Inflammatory macrophage (primary cell): ENCODE data around the gene TBL1XR1.
"Not testable (repeated sequence)": the region's sequence is repeated elsewhere in the genome, so short reads cannot be mapped to it uniquely, and the experiment has no call there.

Experiments used
- DNase-seq, 2 donors: peaks; one replicate each; pipeline ENCODE4 v3.0.0-alpha.2; 2020 to 2022

TBL1XR1 gene

DNA sequence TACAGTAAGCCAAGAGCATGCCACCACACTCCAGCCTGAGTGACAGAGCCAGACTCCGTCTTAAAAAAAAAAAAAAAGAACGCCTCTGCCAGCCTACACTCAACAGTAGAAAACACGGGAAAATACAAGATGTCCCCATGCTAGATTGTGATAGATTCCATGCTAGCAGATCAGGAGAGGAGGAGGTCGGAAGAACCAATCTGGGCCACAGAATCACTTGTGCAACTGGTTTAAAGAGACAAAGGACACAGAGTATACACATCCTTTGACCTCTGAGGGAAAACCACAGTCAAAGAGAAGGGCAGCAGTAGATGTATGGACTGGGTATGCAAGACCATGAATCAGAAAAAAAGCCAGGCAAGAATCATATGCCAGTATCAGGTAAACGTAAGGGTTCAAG, 15.9 kb downstream of the TBL1XR1 start:
- DNase-seq: no peak

DNA sequence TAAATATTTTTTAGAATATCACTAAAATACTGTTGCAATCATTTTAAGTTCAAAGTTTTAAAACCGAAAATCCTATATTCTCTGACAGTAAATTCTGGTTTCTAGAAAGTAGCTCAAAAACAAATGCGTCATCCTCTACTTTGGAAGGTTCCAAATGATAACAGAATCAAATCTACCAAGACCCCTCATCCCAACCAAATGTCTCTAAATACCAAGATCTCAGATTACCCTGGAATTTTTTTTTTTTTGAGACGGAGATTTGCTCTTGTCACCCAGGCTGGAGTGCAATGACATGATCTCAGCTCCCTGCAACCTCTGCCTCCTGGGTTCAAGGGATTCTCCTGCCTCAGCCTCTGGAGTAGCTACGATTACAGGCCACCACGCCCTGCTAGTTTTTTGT, 16.8 kb downstream of the TBL1XR1 start:
- no peak for DNase-seq

DNA sequence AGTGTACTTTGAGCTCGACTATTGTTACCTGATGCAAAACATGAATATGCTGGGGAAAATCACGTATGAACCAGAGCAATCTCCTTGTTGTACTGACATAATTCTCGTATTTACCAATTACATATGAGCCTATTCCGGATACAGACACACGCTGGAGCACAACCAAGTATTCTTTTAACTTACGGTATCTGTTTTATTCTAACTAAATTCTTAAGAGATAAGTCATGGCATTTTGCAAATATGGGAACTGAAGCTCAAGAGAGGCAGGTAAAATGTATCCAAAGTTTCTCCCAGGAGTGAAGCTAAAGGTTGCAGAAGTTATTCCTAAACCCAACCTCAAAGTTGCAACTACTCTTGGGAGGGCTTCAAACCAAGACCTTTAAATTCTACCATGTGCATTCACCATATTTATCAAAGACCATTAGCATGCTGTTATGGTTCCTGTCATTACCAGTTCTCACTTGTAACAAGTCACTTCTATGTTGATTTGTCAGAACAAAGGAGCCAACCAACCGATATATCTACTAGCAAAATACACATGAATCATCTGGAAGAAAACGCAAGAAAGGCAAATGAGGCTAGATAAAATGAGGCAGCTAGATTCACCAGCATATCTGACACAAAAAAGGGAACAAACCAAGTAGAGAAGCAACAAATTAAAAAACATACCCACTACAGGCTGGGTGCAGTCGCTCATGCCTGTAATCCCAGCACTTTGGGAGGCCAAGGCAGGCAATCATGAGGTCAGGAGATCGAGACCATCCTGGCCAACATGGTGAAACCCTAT, 17.8 kb downstream of the TBL1XR1 start:
- DNase-seq: no peak

DNA sequence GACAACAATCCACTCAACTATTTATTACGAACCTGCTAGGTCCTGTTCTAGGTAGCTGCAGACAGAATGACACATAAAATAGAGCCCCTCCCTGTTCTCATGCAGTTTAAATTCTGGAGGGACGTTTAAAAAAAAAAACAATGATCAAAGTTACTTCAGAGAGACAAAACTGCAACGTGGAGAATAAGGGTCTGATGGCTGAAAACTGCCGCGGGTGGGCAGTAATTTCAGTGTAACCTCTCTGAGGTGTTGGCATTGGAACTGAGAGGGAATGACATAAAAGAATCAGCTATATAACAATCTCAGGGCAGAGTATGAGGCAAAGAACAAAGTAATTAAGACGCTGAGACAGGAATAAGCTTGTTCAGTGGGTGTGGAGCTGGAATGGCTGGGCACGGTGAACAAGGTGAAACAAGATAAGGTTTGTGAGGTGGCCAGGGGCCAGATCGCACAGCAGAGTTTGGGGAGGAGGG, 19.5 kb downstream of the TBL1XR1 start:
- DNase-seq: no peak

DNA sequence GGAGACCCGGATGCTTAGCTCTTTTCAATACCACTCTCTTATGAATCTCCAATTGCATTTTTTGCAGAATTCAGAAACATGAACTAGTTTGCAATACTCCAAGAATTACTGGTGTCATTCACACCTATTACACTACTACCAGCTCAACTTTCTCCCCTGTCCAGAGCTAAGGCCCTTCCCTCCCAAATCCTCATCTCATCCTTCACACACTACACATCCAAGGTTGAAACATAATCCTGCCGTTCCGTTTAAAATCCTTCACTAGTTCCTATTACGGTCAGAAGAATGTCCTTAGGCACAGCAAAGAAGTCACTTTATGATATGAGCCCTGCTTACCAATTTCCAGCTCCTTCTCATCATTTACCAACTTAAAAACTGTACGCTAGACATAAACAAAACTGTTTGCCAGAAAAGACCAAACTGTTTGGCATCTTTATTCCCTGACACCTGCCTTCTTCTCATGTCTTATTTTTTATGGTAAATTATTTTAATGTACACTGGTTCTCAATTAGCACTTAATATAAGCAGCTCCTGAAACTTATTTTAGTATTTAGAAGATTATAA, 22.6 kb downstream of the TBL1XR1 start:
- no peak for DNase-seq

DNA sequence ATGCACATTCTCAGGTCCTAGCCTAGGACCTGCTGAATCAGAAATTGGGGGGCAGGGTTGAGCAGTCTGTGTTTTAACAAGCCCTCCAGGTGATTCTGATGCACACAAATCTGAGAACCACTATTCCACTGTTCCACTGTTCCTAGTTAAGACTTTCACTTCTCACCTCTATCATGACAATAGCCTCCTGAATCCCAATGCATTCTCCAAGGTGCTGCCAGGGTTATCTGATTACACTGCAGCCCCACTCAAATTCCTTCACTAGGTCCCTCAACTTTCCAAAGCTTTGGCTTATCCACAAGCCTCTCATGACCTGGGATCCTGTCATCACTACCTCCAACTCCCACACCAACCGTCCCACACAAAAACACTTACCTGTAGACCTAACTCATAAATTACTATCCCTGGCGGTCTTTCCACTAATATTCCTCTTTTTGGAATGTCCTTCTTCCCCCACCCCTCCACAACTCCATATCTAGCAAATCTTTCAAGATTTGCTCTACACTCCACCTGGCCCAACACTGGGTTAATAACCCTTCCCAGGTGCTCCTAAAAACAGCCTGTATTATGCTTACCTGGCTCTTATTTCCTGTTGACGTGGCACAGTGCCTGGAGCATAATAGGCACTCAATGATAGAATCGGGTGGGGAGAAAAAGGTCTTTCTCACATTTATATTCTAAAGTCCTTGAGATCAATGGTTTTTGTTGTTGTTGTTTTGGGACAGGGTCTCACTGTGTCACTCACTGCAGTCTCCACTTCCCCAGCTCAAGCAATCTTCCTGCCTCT, 27.2 kb downstream of the TBL1XR1 start:
- DNase-seq: no peak

DNA sequence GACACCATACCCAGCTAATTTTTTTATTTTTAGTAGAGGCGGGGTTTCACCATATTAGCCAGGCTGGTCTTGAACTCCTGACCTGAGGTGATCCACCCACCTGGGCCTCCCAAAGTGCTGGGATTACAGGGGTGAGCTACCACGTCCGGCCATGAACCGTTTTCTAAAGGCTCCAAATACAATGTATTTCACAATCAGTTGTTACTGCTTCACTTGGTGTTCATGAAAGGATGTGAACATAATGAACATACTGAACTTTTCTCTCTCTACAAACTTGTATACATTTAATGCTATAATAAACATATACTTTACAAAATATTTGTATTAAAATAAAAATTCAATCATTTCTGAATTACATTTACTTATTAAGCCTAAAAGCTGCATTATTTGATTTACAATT, 28.9 kb downstream of the TBL1XR1 start:
- DNase-seq: no peak

DNA sequence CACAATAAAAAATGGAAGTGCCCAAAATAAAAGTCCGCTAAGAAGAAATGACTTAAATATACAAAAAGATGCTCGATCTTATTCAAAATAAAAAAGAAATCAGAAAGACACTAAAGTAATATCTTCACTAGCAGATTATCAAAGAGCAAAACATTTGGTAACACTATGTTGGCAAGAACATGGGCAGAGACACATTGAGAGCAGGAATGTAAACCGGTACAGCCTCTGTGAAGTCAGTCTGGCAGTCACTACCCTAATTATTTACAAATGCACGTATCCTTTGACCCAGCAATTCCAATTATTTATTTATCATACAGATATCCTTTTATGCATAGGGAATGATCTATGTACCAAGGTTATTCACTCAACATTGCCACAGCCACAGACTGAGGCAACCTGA, 34.5 kb downstream of the TBL1XR1 start:
- DNase-seq: no peak

DNA sequence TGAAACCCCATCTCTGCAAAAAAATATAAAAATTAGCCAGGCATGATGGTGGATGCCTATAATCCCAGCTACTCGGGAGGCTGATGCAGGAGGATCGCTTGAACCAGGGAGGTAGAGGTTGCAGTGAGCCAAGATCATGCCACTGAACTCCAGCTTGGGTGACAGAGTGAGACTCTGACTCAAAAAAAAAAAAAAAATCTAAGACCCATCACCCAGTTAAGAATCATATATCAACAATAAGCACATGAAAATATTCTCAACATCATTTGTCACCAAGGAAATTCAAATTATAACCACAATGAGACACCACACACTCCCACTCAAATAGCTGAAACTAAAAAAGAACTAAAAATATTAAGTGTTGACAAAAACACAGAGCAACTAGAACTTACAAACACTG, 35.7 kb downstream of the TBL1XR1 start:
- DNase-seq: not testable (repeated sequence)

DNA sequence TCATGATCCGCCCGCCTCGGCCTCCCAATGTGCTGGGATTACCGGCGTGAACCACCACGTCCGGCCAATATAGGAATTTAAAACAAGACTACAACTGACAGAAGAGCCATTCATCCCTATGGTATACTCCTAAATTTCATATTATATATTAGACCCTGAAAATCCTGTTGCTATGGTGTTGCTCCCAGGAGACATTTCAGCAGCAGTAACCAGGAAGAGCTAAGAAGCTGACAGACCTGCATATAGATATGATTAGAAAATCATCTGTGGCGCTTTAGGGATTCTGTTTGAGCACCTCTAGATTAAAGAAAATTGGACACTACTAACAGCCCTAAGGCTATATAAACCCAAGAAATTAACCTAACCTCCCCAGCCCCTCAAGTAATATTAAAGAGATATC, 38.8 kb downstream of the TBL1XR1 start:
- no peak for DNase-seq

DNA sequence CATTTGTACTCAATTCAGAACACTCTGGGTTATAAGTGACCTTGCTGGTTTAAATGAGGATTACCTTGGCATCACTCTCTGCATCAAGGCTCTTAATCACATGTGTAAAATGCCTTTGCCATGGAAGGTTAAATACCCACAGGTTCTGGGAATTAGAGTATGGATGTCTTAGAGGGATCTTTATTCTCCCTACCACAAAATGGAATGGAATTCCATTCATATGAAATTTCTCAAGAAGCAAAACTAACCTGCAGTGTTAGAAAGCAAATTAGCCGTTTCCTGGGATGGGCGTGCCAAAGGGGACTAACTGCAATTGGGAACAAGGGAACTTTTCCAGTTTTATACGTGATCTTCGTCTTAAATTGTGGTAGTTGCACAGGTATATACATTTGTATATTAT, 39.8 kb downstream of the TBL1XR1 start:
- no peak for DNase-seq

DNA sequence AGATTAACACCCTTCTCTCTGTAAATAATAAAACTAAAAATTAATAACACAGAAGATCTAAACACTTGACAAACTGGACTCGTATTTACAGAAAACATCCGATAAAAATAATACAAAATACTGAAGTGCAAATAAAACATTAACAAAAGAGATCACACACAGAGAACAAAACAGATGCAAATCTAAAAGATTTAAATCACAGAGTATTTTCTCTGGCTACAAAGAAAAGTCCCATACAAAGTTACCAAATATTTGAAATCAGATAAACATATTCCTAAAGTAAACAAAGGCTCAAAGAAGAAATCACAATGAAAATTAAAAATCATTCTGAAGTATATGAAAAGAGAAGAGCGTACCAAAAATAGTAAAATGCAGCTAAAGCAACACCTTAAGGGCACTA, 42.5 kb downstream of the TBL1XR1 start:
- no peak for DNase-seq

DNA sequence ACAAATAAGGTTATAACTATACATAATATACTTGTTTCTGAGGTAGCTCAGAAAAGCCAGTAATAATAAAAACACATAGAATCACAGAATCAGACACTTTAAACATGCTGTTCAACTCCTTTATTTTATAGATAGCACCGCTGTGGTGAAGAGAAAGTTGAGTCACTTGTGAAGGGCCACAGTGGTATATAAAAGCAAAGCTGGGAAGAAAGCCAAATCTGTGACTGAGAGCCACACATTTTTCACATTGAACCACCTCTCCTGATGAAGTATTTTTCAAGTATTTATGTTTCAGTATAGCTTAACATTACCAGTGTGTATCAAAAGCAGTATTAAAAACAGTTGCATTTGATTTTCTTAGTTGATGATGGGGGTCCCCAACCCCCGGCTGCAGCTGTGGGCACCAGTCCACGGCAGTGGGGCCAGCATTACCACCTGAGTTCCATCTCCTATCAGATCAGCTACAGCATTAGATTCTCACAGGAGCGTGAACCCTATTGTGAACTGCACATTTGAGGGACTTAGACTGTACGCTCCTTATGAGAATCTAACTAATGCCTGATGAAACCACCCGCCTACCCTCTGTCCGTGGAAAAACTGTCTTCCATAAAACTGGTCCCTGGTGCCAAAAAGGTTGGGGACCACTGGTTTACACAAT, 46.2 kb downstream of the TBL1XR1 start:
- no peak for DNase-seq

DNA sequence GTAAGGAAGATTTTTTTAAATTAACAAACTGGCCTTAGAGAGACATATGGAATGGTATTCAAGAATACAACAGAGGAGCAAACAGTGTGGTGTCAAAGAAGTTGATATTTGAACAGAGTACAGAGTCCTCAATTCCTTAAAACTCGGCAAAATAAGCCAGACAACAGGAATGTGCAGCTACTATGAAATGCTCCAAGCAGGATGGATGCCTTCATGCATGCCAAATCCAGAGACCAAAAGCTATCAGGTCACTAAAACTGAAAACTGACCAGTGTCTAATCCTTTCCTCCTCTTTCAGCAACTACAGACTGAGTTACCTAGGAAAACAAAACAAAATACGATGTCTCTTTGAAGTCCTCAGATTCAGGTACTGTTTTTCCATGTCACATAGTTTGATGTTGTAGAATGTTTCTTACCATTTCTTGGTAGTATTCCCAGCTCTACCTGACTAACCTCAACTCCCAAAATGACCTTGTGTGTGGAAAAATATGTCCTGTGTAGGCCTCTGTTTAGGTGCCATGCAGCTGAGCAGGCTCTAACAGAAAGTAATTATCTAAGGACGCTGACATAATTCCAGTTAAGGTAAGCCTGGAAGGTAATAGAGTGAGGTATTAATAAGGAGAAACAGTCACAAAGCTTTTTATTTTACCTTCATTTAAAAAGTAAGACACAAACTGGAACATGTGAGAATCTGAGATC, 46.9 kb downstream of the TBL1XR1 start:
- no peak for DNase-seq

DNA sequence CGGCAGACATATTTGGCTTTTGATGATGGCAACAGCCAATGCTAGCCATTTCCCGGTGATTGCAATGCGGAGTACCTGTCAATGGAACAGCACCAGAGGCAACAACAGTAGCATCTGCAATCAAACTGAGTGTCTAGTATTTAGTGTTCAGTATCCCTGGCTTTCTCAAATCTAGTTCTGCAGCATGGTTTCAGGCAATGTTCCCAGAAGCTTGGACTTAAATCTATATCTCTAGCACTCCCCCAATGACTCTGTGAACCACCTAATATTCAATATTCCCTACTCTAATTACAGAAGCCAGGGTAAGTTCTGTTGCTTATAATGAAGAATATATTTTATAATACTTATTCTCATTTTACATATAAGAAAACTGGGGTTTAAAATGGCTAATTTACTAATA, 48.2 kb downstream of the TBL1XR1 start:
- DNase-seq: no peak

DNA sequence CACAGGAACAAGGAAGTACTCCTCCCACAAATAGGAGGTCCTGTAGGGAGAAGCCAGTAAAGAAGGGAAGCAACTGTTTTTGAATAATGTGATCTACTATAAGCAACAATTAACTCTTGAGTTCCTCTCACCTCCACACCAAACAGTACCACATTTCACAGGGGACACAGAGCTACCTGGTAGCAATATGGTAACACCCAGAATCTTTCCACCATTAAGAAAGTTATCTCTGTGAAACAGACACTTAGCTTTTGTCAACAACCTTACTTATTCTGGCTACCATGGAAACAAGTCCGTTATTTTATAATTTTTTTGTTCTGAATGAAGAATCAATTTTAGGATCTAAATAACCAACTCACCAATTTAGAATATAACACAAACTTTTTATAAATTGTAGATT, 49.5 kb downstream of the TBL1XR1 start:
- DNase-seq: peak; percentile 9 to 15

DNA sequence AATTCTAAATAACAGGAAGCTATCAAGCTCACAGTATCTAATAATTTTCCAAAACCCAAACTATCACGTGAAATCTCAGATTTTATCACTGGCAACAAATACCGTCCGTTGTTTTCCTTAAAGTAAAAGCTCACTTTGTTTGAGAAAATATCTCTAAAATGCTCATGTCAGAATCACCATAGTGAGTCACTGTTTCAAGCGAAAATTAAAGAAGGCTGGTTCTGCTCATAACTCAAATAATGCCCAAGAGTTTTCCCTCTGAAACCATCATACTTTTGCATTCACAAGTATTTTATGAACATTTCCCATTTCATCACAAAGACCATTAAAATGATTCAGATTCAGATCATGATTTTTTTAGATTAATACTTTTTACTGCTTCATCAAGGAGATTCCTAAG, 50.6 kb downstream of the TBL1XR1 start:
- no peak for DNase-seq

DNA sequence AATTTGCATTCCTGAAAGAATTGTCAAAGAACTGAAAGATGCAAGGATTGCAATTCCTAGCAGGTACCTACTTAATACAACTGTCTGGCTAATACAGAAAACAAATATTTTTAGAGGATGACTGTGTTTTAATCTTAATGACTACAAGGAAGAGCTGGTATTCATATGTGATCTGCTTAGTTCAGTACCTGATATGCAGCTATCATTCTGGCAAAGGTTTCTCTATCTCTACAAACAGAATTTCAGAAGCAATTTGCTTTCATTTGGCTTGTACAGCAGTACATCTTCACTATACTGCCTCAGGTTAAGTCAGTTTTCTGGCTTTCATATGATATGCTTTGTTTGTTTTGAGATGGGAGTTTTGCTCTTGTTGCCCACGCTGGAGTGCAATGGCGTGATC, 51.3 kb downstream of the TBL1XR1 start:
- DNase-seq: no peak

DNA sequence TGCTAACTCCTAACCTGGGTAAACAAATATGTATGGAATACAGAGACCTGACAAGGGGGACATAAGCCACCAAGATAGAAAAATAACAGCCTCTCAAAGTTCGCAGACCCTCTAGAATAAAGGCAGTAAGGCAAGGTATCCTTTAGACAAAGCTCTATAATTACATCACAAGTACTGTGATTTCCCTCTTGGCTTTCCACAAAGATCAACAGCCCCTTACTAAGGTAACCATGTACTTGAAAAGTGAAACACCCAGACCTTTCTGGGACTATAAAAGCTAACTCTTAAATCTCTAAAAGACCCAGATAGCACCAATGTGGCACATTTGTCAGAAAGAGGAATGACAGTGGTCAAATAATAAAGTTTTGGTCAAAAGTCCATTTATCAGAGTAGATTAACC, 51.9 kb downstream of the TBL1XR1 start:
- DNase-seq: no peak

DNA sequence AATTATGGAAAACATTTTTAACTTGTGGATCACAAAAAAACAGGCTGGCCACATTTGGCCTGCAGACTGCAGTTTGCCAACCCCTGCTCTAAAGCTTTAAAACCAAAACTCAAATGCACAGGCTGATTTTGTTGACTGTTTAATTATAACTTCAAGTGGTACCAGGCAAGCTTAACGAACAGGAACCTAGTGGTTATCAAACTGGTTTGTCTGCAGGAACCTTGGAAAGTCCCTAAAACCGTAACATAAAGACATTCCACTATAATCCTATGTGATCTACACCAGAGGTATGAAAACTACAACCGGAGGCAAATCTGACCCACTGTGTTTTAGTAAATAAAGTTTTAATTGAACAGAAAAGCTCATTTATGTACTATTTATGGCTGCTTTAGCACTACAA, 52.4 kb downstream of the TBL1XR1 start:
- DNase-seq: peak in 1 of 2 donors; percentile 20

DNA sequence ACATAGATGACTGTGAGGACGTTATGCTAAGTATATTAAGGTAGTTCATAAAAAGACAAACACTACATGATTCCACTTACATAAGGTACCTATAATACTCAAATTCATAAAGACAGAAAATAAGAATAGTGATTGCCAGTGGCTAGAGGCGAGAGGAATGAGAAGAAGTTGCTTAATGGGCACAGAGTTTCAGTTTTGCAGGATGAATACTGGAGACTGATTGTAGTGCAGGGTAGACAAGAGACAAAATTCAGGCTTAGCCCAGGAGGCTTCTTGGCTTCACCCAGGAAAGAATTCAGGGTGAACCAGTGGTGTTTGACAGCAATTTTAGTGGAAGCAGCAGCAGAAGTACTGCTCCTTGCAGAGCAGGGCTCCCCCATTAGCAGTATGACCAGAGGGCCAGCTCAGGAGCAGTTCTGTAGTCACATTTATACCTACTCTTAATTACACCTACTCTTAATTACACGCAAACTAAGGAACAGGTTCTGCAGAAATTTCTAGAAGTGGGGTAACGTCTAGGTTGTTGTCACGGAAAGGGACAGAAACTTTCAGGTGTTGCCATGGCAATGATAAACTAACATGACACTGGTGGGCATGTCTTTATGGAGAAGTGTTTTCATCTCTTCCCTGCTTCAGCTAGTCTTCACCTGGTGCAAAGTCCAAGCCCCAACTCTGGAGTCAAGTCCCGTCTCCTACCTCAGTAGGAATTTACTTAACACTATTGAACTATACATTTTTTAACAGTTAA, 55.2 kb downstream of the TBL1XR1 start:
- DNase-seq: no peak

DNA sequence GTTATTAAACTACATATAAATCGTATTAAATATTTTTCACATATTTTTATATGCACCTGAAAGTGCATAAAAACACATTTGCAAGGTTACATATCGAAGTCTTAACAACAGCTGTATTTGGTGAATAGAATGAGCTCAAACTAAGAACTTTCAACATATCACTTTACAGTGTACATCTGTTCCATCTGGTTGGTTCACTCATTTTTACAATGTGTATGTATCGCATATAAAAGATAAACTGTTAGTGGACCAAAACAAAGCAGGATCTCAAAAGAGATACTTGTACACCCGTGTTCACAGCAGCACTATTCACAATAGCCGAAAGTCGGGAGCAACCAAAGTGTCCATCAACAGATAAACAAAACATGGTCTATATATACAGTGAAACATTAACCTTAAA, 55.8 kb downstream of the TBL1XR1 start:
- no peak for DNase-seq
